OCI-LY7 (cell line): ENCODE results near the gene MAP3K6. TPM values are rescaled to one million over a fixed set of nuclear protein-coding genes. Genes with fewer than 3 reads are reported as not detected.

ENCODE experiments used
- BruUV-seq: library from RNA; stranded (reverse); fragments of 400-500 nt; replicated peaks from 2 replicates; lab custom pipeline; 2021; lab: Mats Ljungman, UMichigan
- CTCF ChIA-PET: fragments of 300-600 bp; sonication (Branson Sonifier 250); formaldehyde crosslinking; loops from one replicate; lab custom pipeline; 2022; ENCODE audit warnings: antibody characterized with exemption; ENCODE audit not compliant: unreplicated experiment; lab: Charles Lee
- POLR2A ChIA-PET: fragments of 300-600 bp; sonication (Branson Sonifier 250); formaldehyde crosslinking; loops from one replicate; lab custom pipeline; 2022; ENCODE audit warnings: antibody characterized with exemption; lab: Charles Lee
- DNase-seq: peaks from one replicate; pipeline ENCODE4 v3.0.0-alpha.2; 2015; ENCODE audit warnings: low spot score
- H2AFZ ChIP-seq: fragments of 200-600 bp; sonication (generic), shearing (Covaris generic); 2 replicates; pipeline ENCODE4 v1.6.1; 2014; ENCODE audit warnings: mild to moderate bottlenecking, antibody characterized with exemption, low read length, moderate library complexity
- H3K27ac ChIP-seq: fragments of 200-600 bp; sonication (generic); 2 replicates; pipeline ENCODE4 v1.5.1; 2014; ENCODE audit warnings: mixed run types, low read depth, mild to moderate bottlenecking, moderate library complexity, low read length, inconsistent platforms; ENCODE audit not compliant: poor library complexity, severe bottlenecking
- H3K36me3 ChIP-seq: fragments of 200-600 bp; sonication (generic); 2 replicates; pipeline ENCODE4 v1.6.1; 2014; ENCODE audit warnings: mild to moderate bottlenecking, antibody characterized with exemption, low read length, moderate library complexity, mixed read lengths; ENCODE audit not compliant: insufficient read depth
- H3K4me1 ChIP-seq: fragments of 200-600 bp; sonication (generic); 2 replicates; pipeline ENCODE4 v1.5.1; 2014; ENCODE audit warnings: mild to moderate bottlenecking, low read length; ENCODE audit not compliant: insufficient read depth, poor library complexity, severe bottlenecking
- H3K4me2 ChIP-seq: fragments of 200-600 bp; sonication (generic); 2 replicates; pipeline ENCODE4 v1.6.1; 2014; ENCODE audit warnings: mild to moderate bottlenecking, low read length
- H3K4me3 ChIP-seq: fragments of 200-600 bp; sonication (generic); 2 replicates; pipeline ENCODE4 v1.5.1; 2014; ENCODE audit warnings: mild to moderate bottlenecking, low read depth, low read length; ENCODE audit not compliant: poor library complexity, severe bottlenecking
- H3K79me2 ChIP-seq: fragments of 200-600 bp; sonication (generic); 2 replicates; pipeline ENCODE4 v1.6.1; 2016; ENCODE audit warnings: low read depth, mild to moderate bottlenecking, low read length, moderate library complexity, mixed read lengths; ENCODE audit not compliant: insufficient read depth
- H3K9me2 ChIP-seq: fragments of 200-600 bp; sonication (generic); 2 replicates; pipeline ENCODE4 v1.6.1; 2016; ENCODE audit warnings: mild to moderate bottlenecking, low read length, mixed read lengths; ENCODE audit not compliant: insufficient read depth
- H3K9me3 ChIP-seq: fragments of 200-600 bp; sonication (generic); 2 replicates; pipeline ENCODE4 v1.6.1; 2014; ENCODE audit warnings: mild to moderate bottlenecking, mixed run types, low read length, mixed read lengths
- H4K20me1 ChIP-seq: fragments of 200-600 bp; sonication (generic); 2 replicates; pipeline ENCODE4 v1.6.1; 2014; ENCODE audit warnings: mild to moderate bottlenecking, antibody characterized with exemption, low read length, moderate library complexity, mixed read lengths; ENCODE audit not compliant: insufficient read depth
- CTCF ChIP-seq: fragments of 200-600 bp; sonication (generic); conservative IDR thresholded peaks from 2 replicates; pipeline ENCODE4 v1.5.1; 2014; ENCODE audit warnings: mild to moderate bottlenecking, antibody characterized with exemption, low read length, moderate library complexity, mixed read lengths
- EZH2phosphoT487 ChIP-seq: fragments of 200-600 bp; sonication (generic); IDR thresholded peaks from 2 replicates; pipeline ENCODE4 v1.6.1; 2018; ENCODE audit warnings: low read depth, borderline replicate concordance, mild to moderate bottlenecking, mixed run types, antibody characterized with exemption, low read length, moderate library complexity, mixed read lengths
- intact Hi-C: fragments of 100-400 bp; cut with micrococcal nuclease; formaldehyde crosslinking; loops from one replicate; pipeline ENCODE4 v1.10.0; 2022; ENCODE audit not compliant: unreplicated experiment
- total RNA-seq, 2 experiments: library from RNA; depleted of rRNA in 1 of 2; stranded (reverse); fragments of >200 nt in 1 of 2; shearing (Covaris generic) in 1 of 2; gene quantifications; 2 replicates each; pipeline ENCODE4 v1.2.3, GENCODE V29; 2014 to 2022

MAP3K6 gene
- total RNA-seq, 2 experiments from 2014 or later, result 5.9 to 8.0 TPM

DNA sequence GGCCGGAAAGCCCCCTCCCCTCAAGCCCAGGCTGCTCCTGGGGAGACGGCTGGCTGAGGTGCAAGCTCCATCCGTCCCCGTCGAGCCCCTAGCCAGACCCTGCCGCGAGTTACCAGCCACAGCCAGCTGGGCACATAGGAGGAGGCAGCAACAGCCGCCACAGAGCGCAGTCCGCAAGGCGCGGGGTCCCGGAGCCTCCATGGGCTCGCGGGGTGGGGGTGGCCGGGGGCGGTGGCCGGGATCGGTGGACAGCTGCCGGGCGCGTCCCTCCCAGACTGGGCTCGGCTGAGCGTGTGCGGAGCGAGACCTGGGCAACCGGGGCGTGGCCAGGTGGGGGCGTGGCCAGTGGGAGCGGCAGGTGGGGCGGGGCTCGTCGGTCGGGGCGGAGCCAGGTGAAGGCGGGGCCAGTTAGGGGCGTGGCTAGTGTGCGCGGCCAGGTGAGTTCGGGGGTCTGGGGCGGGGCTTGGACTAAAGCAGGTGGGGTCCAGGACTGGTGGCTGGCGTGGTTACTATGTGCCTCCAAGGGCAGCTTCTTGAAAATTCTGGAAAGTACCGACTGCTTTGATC is 16.4 kb upstream of the MAP3K6 start, which contains the start of gene CD164L2:
CD164L2 (minus strand) TSS at position 295 of the 567 bp plus-strand sequence; CDS start at position 201, 94 bp downstream.
- no peak for DNase-seq
- CTCF ChIA-PET, result no interaction called here
- no peaks in the 10 kb centered on the region for H3K79me2 ChIP-seq
- H3K4me2 ChIP-seq, result no peak within 1 kb of the TSS
- BruUV-seq, result no TSS peak
- TF ChIP-seq CTCF (no peak), EZH2phosphoT487 (no peak)
- no peak within 1 kb of the TSS for H3K27ac ChIP-seq
- H4K20me1 ChIP-seq, result no peaks in the 10 kb centered on the region
- no peaks in the 10 kb centered on the region for H3K36me3 ChIP-seq
- POLR2A ChIA-PET, result no interaction called here
- H3K4me3 ChIP-seq, result no peak within 1 kb of the TSS
- no peaks in the 10 kb centered on the region for H3K4me1 ChIP-seq
- no peaks in the 10 kb centered on the region for H3K9me3 ChIP-seq
- no peak within 1 kb of the TSS for H2AFZ ChIP-seq
- no peaks in the 10 kb centered on the region for H3K9me2 ChIP-seq
- intact Hi-C loops, result no loop called here

DNA sequence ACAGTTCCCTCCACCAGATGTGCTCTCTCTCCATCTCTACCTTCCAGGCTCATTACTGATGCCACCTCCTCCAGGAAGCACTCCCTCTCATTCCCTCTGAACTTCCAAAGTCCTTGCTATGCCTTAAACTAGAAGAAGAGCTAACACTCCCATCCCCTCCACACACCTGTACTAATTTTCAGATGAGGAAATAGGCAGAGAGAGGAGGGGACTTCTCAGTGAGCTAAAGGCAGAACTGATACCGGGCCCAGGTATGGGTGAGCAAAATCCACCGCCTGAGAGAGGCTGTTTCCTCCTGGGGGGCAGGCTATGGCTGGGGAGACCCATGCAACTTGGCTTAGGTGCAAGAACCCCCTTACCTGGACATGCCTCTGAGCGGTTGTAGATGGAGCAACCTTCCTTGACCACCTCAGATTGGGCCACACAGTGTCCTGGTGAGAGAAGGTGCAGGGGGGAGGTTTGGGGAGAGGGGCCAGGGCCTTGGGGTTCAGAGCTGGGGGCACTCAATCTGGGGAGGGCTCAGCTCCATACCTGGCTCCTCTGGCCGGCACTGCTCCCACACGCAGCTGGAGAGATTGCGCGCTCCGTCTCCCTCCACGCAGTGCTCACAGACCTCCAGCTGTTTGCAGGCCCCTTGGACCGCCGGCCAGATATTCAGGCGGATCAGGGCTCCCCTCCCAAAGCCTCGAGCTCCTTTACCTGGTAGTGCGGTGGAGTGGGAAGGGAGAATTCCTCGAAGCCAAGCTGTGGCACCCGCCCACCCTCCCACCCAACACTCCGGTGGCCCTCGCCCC is 15.4 kb upstream of the MAP3K6 start:
- Histone ChIP-seq H3K36me3 (no peaks in the 10 kb centered on the region), H3K79me2 (no peaks in the 10 kb centered on the region), H3K4me2 (no peak overlapping the region), H3K9me3 (no peaks in the 10 kb centered on the region), H3K27ac (no peak overlapping the region), H3K9me2 (no peaks in the 10 kb centered on the region), H4K20me1 (no peaks in the 10 kb centered on the region), H3K4me1 (no peaks in the 10 kb centered on the region), H3K4me3 (no peak overlapping the region), H2AFZ (no peak overlapping the region)
- ChIA-PET POLR2A (no interaction called here), CTCF (no interaction called here)
- intact Hi-C loops, result no loop called here
- DNase-seq, result no peak
- TF ChIP-seq EZH2phosphoT487 (no peak), CTCF (no peak)
- BruUV-seq, result no TSS peak
